OCI-LY3 (cell line): ENCODE measurements around the gene TNNI3K.

Source experiments
- H2AFZ ChIP-seq: fragments of 200-600, 300-600 bp; shearing (Covaris generic); 2 replicates; pipeline ENCODE4 v1.6.0; 2014; ENCODE audit warnings: antibody characterized with exemption, low read depth, low read length
- H3K27ac ChIP-seq: fragments of 200-600, 300-600 bp; sonication (generic); 2 replicates; pipeline ENCODE4 v1.5.1; 2014; ENCODE audit warnings: mild to moderate bottlenecking, low read length, moderate library complexity, mixed read lengths
- H3K27me3 ChIP-seq: fragments of 200-600, 300-600 bp; sonication (generic); 2 replicates; pipeline ENCODE4 v1.6.1; 2014; ENCODE audit warnings: low read depth, low read length, mixed read lengths
- H3K36me3 ChIP-seq: fragments of 200-600, 300-600 bp; sonication (generic); replicated peaks from 2 replicates; pipeline ENCODE3; 2014; ENCODE audit warnings: low read depth, low read length, mixed read lengths
- H3K4me1 ChIP-seq: fragments of 300-600, 200-600 bp; sonication (generic); 2 replicates; pipeline ENCODE4 v1.6.1; 2014; ENCODE audit warnings: low read length, mixed read lengths
- H3K4me2 ChIP-seq: fragments of 200-600, 300-600 bp; sonication (generic); 2 replicates; pipeline ENCODE4 v1.6.1; 2014; ENCODE audit warnings: low read length, mixed read lengths
- H3K4me3 ChIP-seq: fragments of 300-600, 200-600 bp; sonication (generic); 2 replicates; pipeline ENCODE4 v1.5.1; 2014; ENCODE audit warnings: antibody characterized with exemption, mild to moderate bottlenecking, low read length, moderate library complexity
- H3K79me2 ChIP-seq: fragments of 300-600, 200-600 bp; shearing (Covaris generic); 2 replicates; pipeline ENCODE4 v1.6.1; 2014; ENCODE audit warnings: mild to moderate bottlenecking, low read length, mixed read lengths
- H3K9ac ChIP-seq: fragments of 300-600, 200-600 bp; shearing (Covaris generic); 2 replicates; pipeline ENCODE4 v1.6.0; 2014; ENCODE audit warnings: mild to moderate bottlenecking, low read length, moderate library complexity
- H3K9me3 ChIP-seq: fragments of 200-600, 300-600 bp; shearing (Covaris generic); 2 replicates; pipeline ENCODE4 v1.6.1; 2014; ENCODE audit warnings: low read length, mixed read lengths; ENCODE audit not compliant: insufficient read depth
- H4K20me1 ChIP-seq: fragments of 200-600, 300-600 bp; sonication (generic); 2 replicates; pipeline ENCODE4 v1.6.1; 2016; ENCODE audit warnings: low read length, mixed read lengths; ENCODE audit not compliant: insufficient read depth
- EZH2phosphoT487 ChIP-seq: fragments of 200-600 bp; shearing (Covaris generic); IDR thresholded peaks from 2 replicates; pipeline ENCODE4 v1.6.1; 2018; ENCODE audit warnings: antibody characterized with exemption, mixed run types, low read depth
- TF ChIP-seq, protein P1 (sequence below): fragments of 200-600, 300-600 bp; sonication (generic); IDR thresholded peaks from 2 replicates; pipeline ENCODE4 v1.5.1; 2014; ENCODE audit warnings: antibody characterized with exemption, low read length, low read depth

The TNNI3K gene, protein sequence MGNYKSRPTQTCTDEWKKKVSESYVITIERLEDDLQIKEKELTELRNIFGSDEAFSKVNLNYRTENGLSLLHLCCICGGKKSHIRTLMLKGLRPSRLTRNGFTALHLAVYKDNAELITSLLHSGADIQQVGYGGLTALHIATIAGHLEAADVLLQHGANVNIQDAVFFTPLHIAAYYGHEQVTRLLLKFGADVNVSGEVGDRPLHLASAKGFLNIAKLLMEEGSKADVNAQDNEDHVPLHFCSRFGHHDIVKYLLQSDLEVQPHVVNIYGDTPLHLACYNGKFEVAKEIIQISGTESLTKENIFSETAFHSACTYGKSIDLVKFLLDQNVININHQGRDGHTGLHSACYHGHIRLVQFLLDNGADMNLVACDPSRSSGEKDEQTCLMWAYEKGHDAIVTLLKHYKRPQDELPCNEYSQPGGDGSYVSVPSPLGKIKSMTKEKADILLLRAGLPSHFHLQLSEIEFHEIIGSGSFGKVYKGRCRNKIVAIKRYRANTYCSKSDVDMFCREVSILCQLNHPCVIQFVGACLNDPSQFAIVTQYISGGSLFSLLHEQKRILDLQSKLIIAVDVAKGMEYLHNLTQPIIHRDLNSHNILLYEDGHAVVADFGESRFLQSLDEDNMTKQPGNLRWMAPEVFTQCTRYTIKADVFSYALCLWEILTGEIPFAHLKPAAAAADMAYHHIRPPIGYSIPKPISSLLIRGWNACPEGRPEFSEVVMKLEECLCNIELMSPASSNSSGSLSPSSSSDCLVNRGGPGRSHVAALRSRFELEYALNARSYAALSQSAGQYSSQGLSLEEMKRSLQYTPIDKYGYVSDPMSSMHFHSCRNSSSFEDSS

DNA sequence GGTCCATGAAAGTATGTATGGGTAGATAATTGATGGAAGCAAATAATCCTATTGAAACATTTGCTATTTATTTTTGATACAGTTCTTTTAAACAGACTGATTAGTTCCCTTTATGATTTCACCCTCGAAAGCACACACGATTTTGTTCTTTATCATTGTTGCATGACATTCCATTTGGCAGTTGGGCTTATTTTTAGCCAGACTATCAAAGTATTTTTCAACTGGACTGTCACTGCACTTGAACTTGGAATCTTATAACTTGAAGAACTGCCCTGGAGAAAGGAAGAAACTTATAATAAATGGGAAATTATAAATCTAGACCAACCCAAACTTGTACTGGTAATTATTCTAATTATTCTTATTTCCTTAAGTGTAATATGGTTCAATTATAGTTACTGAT, at the start of gene TNNI3K:
Gene TNNI3K, plus strand, starts transcription at position 235 of the 400 bp plus-strand sequence. Its CDS starts 65 bp downstream, at position 300.
- Histone ChIP-seq H3K27ac (no peak within 1 kb of the TSS), H3K36me3 (no peaks in the 10 kb centered on the region), H4K20me1 (no peaks in the 10 kb centered on the region), H3K4me3 (no peak within 1 kb of the TSS), H3K9me3 (no peaks in the 10 kb centered on the region), H3K4me1 (no peaks in the 10 kb centered on the region), H2AFZ (no peak within 1 kb of the TSS), H3K79me2 (no peaks in the 10 kb centered on the region), H3K27me3 (no peaks in the 10 kb centered on the region), H3K9ac (no peak within 1 kb of the TSS), H3K4me2 (no peak within 1 kb of the TSS)
- TF ChIP-seq, protein P1, sequence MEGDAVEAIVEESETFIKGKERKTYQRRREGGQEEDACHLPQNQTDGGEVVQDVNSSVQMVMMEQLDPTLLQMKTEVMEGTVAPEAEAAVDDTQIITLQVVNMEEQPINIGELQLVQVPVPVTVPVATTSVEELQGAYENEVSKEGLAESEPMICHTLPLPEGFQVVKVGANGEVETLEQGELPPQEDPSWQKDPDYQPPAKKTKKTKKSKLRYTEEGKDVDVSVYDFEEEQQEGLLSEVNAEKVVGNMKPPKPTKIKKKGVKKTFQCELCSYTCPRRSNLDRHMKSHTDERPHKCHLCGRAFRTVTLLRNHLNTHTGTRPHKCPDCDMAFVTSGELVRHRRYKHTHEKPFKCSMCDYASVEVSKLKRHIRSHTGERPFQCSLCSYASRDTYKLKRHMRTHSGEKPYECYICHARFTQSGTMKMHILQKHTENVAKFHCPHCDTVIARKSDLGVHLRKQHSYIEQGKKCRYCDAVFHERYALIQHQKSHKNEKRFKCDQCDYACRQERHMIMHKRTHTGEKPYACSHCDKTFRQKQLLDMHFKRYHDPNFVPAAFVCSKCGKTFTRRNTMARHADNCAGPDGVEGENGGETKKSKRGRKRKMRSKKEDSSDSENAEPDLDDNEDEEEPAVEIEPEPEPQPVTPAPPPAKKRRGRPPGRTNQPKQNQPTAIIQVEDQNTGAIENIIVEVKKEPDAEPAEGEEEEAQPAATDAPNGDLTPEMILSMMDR: no peak
- TF ChIP-seq EZH2phosphoT487: no peak

DNA sequence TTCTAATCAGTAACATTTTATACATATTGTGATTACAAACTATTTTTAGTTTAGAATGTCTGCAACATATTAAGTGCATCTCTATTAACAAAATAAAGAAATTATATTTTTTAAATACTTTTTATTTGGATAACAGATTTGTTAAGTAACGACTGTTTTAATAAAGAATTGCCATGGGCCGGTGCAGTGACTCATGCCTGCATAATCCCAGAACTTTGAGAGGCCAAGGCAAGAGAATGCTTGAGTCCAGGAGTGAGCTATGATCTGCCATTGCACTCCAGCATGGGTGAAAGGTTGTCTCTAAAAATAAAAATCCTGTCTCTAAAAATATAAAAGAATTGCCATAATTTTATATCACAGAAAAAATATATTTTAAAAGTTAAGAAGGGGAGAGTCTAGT, 41.3 kb upstream of the TNNI3K start:
- Histone ChIP-seq H3K4me3 (no peak overlapping the region), H3K79me2 (no peaks in the 10 kb centered on the region), H2AFZ (no peak overlapping the region), H3K36me3 (no peaks in the 10 kb centered on the region), H3K9ac (no peak overlapping the region), H3K4me2 (no peak overlapping the region), H3K4me1 (peaks cover 14% of the 10 kb centered on the region), H3K27me3 (no peaks in the 10 kb centered on the region), H4K20me1 (no peaks in the 10 kb centered on the region), H3K9me3 (no peaks in the 10 kb centered on the region), H3K27ac (no peak overlapping the region)
- TF ChIP-seq, protein P1: no peak
- no peak for TF ChIP-seq EZH2phosphoT487

DNA sequence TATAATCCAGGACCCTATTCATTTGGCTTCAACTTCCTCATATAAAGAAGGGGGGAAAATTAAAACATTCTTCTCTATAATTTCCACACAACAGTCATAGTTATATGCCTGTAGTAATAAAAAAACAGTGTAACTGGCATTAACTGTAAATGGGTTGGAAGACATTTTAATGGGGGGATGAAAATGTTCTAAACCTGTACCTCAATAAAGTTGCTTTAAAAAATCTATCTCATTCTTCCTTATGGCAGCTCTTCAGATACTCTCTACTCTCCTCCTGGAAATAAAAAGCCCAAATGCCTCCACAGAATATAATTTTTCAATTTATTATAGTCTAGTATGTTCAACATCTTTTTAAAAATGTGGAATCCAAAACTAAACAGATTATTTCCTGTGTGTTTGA, 39.8 kb upstream of the TNNI3K start:
- Histone ChIP-seq H3K4me1 (peaks cover 20% of the 10 kb centered on the region), H2AFZ (no peak overlapping the region), H3K27ac (no peak overlapping the region)

More for the DNA sequence above, 39.8 kb upstream of the TNNI3K start:
- Histone ChIP-seq H3K4me2 (no peak overlapping the region), H3K79me2 (no peaks in the 10 kb centered on the region), H3K27me3 (no peaks in the 10 kb centered on the region), H3K9ac (no peak overlapping the region), H3K9me3 (no peaks in the 10 kb centered on the region), H4K20me1 (no peaks in the 10 kb centered on the region), H3K4me3 (no peak overlapping the region), H3K36me3 (no peaks in the 10 kb centered on the region)
- TF ChIP-seq, protein P1: no peak
- TF ChIP-seq EZH2phosphoT487: no peak
